Measurements from ENCODE around the gene UGGT2. TPM values are rescaled to one million over a fixed set of nuclear protein-coding genes. Genes with fewer than 3 reads are reported as not detected.

UGGT2 gene
- total RNA-seq, 1 donor from 2014 or later = 26.0 TPM

- H3K36me3 ChIP-seq = no peaks in the 10 kb centered on the region
- no peaks in the 10 kb centered on the region for H3K9me3 ChIP-seq
- H3K4me1 ChIP-seq = peaks cover 0 to 9% of the 10 kb centered on the region in 2 donors
- intact Hi-C loops (cut with DNase I) = no loop called here
- no peak overlapping the region for H3K27ac ChIP-seq
- TF ChIP-seq CTCF (IDR thresholded peaks at IDR 0.05) = no peak
- no peak for DNase-seq (ENCODE audit: low spot score in 2 of 2)
- peak overlapping the region; percentile 61 to 75 for H3K4me3 ChIP-seq
- H3K27me3 ChIP-seq = no peaks in the 10 kb centered on the region
Measured at GRCh38 chr13:96090240-96091101, 37.3 kb upstream of the UGGT2 start.

- Histone ChIP-seq H3K4me1 (peaks cover 0 to 9% of the 10 kb centered on the region in 2 donors), H3K36me3 (no peaks in the 10 kb centered on the region), H3K27ac (no peak within 1 kb of the TSS), H3K4me3 (peak within 1 kb of the TSS; percentile 61 to 75), H3K9me3 (no peaks in the 10 kb centered on the region), H3K27me3 (no peaks in the 10 kb centered on the region)
- intact Hi-C loops (cut with DNase I) = no loop called here
- peak in 1 of 2 donors; percentile 58 for DNase-seq (ENCODE audit: low spot score in 2 of 2)
- TF ChIP-seq CTCF (IDR thresholded peaks at IDR 0.05) = no peak
Measured at GRCh38 chr13:96089749-96090239, 36.6 kb upstream of the UGGT2 start, which contains the start of gene HS6ST3. Gene HS6ST3, plus strand, starts transcription at chr13:96090107.

GRCh38 chr13:96089139-96089538, 35.9 kb upstream of the UGGT2 start:
- no peak for TF ChIP-seq CTCF (IDR thresholded peaks at IDR 0.05)
- intact Hi-C loops (cut with DNase I) = no loop called here
- H3K9me3 ChIP-seq = no peaks in the 10 kb centered on the region
- peak overlapping the region in 1 of 2 donors; percentile 75 for H3K4me3 ChIP-seq
- no peak for DNase-seq (ENCODE audit: low spot score in 2 of 2)
- H3K4me1 ChIP-seq = peaks cover 0 to 9% of the 10 kb centered on the region in 2 donors
- no peaks in the 10 kb centered on the region for H3K36me3 ChIP-seq
- H3K27me3 ChIP-seq = no peaks in the 10 kb centered on the region
- H3K27ac ChIP-seq = no peak overlapping the region

GRCh38 chr13:96086736-96087135, 33.5 kb upstream of the UGGT2 start:
- H3K4me3 ChIP-seq = no peak overlapping the region
- no peak for DNase-seq (ENCODE audit: low spot score in 2 of 2)
- peaks cover 0 to 9% of the 10 kb centered on the region in 2 donors for H3K4me1 ChIP-seq
- H3K27me3 ChIP-seq = no peaks in the 10 kb centered on the region
- H3K9me3 ChIP-seq = no peaks in the 10 kb centered on the region
- no peaks in the 10 kb centered on the region for H3K36me3 ChIP-seq
- no peak for TF ChIP-seq CTCF (IDR thresholded peaks at IDR 0.05)
- intact Hi-C loops (cut with DNase I) = no loop called here
- no peak overlapping the region for H3K27ac ChIP-seq

- H3K4me3 ChIP-seq = no peak overlapping the region
- no peak for TF ChIP-seq CTCF (IDR thresholded peaks at IDR 0.05)
Measured at GRCh38 chr13:96082640-96083039, 29.4 kb upstream of the UGGT2 start.

More at GRCh38 chr13:96082640-96083039, 29.4 kb upstream of the UGGT2 start:
- H3K36me3 ChIP-seq = no peaks in the 10 kb centered on the region
- no peak for DNase-seq (ENCODE audit: low spot score in 2 of 2)
- intact Hi-C loops (cut with DNase I) = no loop called here
- H3K9me3 ChIP-seq = no peaks in the 10 kb centered on the region
- H3K4me1 ChIP-seq = no peaks in the 10 kb centered on the region
- no peak overlapping the region for H3K27ac ChIP-seq
- H3K27me3 ChIP-seq = no peaks in the 10 kb centered on the region

Measured in ascending aorta (tissue), 2 donors.